Right forelimb (tissue), 1 donor: ENCODE measurements around the gene NCDN.
A peak's percentile ranks its signal among the peaks of the same experiment; 100 is the strongest.

Experiments
- DNase-seq: peaks from one replicate; pipeline ENCODE4 v3.0.0-alpha.2; 2018

Gene NCDN

GRCh38 chr1:35555601-35556477 is 1.8 kb upstream of the NCDN start:
- DNase-seq, result no peak

GRCh38 chr1:35556484-35557117 is 998 bp upstream of the NCDN start:
- DNase-seq, result no peak

- no peak for DNase-seq
These were observed 435 bp upstream of the NCDN start, which contains the start of gene KIAA0319L for GRCh38 chr1:35557118-35557610. Gene KIAA0319L (minus strand): TSS chr1:35557403. CDS start chr1:35554491, 2,912 bp downstream.

GRCh38 chr1:35558374-35559316 is 1.0 kb downstream of the NCDN start:
- DNase-seq, result peak; percentile 57

- peak; percentile 43 for DNase-seq
These were observed 1.8 kb downstream of the NCDN start for GRCh38 chr1:35559317-35559944.

GRCh38 chr1:35560256-35561225 is 2.9 kb downstream of the NCDN start:
- no peak for DNase-seq

- no peak for DNase-seq
These were observed 3.8 kb downstream of the NCDN start for GRCh38 chr1:35561297-35561971.

GRCh38 chr1:35561972-35562680 is 4.5 kb downstream of the NCDN start:
- DNase-seq, result no peak

GRCh38 chr1:35563166-35563565 is 5.6 kb downstream of the NCDN start:
- no peak for DNase-seq

- no peak for DNase-seq
These were observed 6.7 kb downstream of the NCDN start for GRCh38 chr1:35564037-35564883.

- no peak for DNase-seq
These were observed 7.5 kb downstream of the NCDN start for GRCh38 chr1:35564884-35565741.

GRCh38 chr1:35565742-35566133 is 8.1 kb downstream of the NCDN start:
- DNase-seq, result no peak

- DNase-seq, result no peak
These were observed 10.5 kb downstream of the NCDN start for GRCh38 chr1:35567947-35568558.

- DNase-seq, result peak; percentile 85
These were observed 11.4 kb downstream of the NCDN start for GRCh38 chr1:35568975-35569395.

- DNase-seq, result no peak
These were observed 12.3 kb downstream of the NCDN start for GRCh38 chr1:35569936-35570335.

- no peak for DNase-seq
These were observed 13.1 kb downstream of the NCDN start for GRCh38 chr1:35570589-35571137.

GRCh38 chr1:35571263-35571662 is 13.7 kb downstream of the NCDN start:
- no peak for DNase-seq
